Stimulated activated CD8-positive, alpha-beta memory T cell treated with anti-CD3 and anti-CD28 coated beads, Interleukin-4, amount 100 ng/mL, for 24 hours (primary cell): ENCODE results near the gene KLHL29.

Experiments used
- DNase-seq: peaks from one replicate; pipeline ENCODE4 v3.0.0-alpha.2; 2020; ENCODE audit warnings: low read depth

KLHL29 gene

DNA sequence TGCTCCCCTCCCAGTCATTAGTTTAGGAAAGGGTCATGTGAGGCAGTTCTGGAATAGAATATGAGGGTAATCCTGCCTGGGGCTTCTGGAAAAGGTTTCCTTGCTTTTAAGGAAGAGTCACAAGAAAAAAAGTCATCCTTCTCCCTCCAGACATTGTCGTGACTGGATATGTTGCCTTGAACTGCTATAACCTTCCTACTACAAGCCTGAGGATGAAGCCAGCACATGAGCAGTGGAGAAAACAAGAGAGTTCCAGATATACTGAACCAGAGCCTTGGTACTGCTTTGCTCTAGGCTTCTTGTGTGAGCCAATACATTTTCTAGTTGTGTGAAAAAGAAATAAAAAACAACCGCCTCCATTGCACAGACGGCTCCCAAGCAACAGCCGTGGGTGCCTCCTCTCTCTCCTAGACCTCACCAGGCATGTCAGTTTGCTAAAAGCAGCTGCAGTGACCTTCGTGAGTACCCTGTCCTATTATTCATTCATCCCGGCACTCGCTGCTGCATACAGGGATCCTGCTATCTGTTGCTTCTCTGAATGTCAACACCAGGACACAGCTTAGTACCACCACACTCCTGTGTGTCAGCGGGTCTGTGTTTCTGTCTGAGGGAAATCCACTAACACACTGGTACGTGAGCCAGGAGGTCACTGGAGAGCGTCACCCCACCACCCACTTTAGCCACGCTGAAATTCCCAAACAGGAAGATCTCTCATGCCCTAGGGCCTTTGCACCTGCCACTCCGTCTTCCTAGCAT, 186.7 kb downstream of the KLHL29 start:
- no peak for DNase-seq

DNA sequence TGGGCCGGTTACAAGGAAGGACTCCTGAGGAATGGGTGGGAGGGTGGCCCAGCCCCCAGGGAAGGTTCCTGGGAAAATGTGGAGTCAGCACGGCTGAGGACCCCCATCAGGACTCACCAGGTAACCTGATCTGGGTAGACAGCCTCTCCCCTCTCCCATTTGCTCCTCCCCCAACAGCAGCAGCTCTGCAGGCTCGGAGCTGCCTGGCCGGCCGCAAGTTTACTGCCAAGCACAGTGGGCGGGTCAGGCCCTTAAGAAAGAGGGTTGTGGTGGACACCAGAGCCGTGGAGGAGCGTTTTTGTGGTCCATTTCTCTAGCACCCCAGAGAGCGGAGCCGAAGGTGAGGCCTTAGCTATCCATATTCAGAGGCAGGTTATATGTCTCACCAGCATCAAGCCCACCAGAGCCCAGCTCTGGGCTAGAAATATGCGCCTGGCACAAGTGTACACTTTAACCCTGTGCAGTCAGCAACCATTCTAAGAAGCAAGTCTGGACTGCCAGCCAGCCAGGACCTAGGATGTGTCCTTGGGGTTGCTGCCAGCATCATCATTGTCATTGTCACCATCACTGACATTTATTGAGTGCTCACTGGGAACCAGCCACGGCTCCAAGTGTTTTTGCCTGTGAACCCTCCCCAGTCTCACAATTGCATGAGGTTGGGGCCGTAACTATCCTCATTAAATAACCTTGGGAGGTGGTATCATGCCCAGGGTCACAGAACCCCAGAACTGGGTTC, 190.1 kb downstream of the KLHL29 start:
- no peak for DNase-seq

DNA sequence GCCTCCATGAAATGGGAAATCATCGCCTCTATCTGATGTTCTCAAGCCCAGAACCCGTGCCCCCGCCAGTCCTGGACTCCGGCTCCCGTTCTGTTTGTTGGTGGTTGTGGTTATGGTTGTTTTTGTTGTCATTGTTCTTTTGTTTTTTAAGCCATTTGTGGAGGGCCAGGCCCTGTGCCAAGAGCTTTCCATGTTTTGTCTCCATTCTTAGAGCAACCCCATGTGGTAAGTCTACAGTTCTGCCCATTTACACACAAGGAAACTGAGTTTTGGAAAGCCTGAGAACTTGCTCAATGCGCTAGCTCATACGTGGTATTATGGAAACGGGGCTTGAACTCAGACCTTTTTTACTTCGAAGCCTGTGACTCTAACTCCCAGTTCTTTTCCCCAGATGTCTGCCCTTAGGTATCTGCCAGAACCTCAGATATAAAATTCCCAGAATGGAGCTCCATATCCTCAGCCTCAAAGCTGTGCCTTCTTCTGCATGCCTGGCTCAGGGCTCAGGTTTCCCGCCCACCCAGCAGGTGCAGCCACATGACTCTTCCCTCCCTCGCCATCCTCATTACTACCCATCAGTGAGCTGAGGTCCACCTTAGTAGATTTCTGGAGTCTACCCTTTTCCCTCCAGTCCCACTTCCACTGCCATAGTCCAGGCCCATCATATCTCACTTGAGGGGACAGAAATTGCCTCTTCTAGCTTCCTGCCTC, 194.1 kb downstream of the KLHL29 start:
- no peak for DNase-seq

DNA sequence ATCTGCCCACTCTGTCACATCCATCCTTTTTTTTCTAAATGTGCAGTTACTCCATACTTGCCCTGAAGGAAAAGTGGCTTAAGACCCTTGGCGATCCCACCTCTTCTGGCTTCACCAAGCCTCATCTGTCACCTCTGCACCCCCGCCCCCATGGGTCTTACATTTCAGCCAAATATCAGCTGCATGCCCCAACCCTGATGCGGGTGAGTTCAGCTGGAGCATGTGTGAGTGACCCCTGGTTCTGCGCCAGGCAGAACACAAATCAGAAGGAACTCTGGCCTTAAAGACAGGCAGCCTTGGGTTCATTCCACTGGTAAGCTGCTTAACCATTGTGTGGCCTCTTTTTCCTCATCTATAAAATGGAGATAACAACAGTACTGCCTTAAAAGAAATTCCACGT, 194.7 kb downstream of the KLHL29 start:
- DNase-seq: no peak

DNA sequence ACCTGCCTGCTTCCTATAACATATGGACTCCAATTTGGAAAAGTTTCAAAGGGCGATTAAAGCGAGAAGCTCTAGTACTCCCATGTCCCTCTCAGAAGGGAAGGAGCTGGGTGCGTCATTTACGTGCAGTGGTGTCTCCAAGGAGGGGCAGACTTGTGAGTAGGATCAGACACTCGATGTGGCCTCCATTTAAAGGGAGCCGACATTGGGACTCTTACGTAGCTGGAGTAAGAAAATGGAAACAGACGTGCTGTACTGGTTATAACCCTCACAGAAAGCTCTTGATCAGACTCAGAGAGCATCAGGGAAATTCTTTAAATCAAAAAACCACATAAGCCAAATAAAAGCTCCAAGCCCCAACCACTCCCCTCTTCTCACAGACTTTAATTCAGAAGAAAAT, 198.5 kb downstream of the KLHL29 start:
- DNase-seq: no peak

DNA sequence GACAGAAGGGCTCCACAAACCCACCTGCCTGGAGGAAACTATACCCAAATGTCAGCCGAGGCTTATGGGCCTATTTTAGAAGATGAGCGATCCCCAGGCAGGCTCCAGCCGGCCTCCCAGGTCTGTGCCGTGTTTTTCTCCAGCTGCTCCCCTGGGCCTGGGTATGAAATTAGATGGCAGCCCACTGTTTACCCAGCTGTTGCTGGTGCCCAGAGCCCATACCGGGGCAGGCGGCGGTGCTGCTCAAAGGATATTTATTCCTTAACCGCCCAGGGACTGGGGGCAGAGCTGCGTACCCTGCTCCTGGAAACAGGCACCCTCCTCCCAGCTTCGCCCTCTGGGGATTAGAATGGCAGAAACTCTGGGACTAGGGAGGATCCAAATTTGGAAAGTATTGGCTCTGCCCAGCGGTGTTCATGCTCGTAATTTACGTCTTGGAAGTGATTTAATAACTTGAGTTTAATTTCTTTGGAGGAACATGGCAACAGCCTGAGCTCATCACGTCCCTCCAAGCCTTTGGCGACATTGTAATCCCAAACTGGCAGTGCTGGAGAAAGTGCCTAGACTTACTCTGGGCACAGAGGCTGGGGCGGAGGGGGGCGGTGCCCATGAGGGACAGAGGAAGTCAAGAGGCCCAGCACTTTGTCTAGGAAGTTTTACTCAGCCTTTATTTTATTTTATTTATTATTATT, 199.2 kb downstream of the KLHL29 start:
- DNase-seq: no peak

DNA sequence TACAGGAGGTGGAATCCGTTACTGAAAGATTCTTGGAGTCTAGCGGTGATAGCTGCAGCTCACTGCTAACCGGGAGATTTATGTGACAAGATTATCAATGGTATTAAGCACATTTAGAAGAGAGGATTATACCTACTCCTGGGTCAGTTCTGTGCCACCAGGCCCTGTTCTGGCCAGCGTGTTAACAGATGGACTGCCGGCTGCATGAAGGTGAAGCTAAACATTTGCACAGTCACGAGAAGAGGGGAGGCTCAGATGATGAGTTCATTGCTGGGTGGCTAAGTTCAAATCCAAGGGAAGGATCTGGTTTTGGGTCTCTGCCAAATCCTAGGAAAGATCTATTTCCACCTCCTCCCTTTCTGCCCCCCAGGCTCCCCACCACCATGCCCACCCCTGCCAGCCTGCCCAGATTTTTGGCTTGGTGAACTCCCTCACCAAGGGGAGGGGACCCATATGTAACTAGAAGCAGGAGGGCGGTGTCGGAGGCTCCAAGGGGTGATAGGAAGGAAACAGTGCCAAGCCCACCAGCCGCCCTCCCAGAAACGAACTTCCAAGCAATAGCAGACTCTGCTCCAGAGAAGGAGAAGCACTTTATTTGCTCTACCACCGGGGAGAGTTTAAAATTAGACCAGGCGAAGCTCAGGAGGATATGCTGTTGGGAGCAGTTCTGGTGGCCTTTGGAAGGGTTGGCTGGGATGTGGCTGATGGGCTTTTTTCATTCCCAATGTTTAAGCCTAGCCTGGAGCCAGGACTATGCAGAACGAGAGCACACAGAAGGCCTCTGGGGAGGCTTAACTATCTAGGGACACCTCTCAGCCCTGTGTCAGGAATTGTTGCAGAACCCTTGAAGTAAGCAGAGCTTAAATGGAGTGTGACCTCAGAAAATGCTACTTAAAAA, 200.5 kb downstream of the KLHL29 start:
- DNase-seq: no peak

DNA sequence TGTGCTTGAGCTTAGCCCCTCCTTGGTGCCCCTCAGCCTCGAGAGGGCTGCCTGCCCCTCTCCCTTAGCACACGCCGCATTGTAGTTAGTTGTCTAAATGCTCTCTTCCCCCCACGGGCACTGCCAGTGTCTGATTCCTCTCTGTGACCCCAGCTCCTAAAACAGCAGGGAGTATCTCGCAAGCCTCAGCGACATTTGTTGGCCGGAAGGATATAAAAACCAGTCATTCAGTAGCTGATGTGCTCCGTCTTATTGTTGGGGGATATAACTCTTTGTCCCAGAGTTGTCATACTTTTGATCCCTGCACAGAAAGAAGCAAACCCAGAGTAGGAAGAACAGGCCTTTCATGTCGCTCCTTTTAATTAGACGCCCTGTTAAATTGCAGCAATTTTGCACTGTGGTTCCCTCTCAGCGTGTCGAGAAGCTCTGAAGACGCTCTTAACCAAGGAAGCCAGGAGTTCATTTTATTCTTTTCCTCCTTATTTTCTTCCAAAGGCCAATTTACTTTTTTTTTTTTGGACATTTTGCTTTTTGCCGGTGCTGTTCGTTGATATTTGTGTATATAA, 201.8 kb downstream of the KLHL29 start:
- no peak for DNase-seq

DNA sequence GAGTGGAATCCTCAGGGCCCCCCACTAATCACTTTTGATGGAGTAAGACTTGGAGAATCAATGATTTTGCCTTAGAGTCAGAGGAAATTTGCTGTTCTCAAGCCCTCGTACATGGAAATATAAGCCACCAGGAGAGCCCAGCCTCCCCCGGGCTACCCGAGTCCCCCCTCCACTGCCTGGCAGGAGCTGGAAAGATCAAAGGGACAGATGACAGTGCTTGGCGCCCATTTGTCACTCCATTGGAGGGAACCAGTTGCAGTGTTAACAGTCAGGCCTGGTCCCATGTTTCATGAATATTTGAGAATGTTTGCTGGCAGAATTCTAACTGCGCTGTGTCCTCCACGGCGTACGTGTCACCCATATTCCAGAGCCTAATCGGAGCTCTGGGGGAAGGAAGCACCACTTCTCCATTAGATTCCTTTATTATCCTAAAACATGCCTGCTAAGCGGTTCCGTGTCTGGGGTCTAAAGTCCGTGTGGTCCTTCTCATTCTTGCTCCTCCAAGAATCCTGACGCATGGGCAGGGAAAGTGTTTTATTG, 202.4 kb downstream of the KLHL29 start:
- DNase-seq: no peak

DNA sequence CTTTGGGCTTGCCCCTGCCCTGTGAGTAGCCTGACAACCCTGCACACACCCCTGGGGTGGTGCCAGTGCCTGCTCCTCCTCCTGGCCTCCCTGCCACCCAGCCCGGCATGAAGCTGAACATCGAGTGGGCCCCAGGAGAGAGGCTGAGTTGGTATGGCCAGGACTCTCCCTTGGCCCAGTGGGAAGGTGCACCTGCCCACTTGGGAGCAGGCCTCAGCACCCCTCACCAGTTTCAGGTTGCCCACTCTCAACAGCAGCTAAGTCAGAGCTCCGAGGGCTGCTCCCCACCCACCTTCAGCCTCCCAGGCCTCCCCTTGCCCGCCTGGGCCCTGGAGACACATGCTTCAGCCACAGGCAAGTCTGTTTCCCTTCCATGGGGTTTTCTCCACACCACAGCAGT, 203.1 kb downstream of the KLHL29 start:
- DNase-seq: no peak

DNA sequence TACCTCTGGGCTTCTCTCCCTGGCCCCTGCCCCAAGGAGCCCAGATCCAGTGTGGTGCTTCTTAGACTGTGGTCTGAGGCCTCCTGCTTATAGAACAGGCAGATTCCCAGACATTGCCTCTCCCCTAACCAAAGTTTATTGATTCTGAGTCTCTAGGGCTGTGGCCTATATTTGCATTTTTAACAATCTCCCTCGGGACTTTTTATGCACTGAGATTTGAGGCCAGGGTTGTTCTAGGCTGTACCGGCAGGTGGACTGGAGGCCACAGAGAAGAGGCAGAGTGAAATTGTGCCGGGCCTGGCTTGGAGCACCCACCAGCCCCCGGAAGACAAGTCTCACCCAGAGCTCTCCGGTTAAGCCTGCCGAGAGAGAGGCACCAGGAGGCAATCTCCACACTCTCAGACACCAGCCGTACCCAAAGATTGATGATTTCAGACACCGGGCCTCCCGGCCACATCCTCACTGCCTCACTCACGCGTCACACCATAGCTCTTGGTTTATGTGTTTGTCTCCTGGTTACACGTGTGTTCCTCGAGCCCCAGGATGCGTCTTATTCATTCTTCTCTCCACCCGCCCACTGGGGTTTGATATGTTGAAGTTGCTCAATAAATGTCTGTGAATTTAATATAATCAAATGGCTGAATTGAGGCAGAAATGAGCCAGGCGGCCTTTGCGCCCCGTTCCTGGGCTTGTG, 203.7 kb downstream of the KLHL29 start:
- DNase-seq: no peak

DNA sequence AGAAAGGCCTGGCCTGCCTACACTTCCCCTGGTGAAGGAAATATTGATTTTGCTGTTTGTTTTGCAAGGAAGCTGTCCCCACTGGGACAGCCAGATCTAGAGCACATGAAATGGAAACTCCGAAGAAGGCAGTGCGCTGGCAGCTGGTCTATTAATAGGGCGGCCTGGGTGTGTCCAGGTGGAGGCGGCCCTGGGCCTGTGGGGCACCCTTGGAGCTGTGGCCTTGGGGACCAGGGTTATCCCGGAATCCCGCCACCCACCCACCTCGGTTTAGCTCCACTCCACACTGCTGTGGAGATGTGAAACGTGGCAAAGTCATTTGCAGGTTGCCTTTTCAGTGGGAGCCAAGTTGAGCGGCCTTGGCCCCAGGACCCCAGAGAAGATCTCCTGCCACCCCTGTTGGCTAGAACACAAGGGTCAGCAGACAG, 204.3 kb downstream of the KLHL29 start:
- DNase-seq: no peak

DNA sequence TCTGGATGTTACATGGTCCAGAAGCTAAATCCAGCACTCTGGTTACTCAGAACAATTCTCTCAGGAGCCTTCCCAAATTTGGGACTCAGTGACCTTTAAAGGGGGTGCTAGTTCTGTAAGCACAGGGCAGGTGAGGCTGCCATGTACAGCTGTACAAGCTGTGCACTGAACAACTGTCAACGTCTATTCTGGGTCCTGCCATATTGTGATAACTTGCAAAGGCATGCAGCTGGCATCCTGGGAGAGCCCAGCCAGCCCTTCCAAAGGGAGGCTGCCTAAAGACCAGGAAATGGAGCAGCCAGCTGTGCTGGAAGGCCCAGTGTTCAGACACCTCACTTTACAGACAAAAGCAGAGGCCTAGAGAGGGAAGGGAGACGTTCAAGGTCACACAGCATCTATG, 204.8 kb downstream of the KLHL29 start:
- no peak for DNase-seq

DNA sequence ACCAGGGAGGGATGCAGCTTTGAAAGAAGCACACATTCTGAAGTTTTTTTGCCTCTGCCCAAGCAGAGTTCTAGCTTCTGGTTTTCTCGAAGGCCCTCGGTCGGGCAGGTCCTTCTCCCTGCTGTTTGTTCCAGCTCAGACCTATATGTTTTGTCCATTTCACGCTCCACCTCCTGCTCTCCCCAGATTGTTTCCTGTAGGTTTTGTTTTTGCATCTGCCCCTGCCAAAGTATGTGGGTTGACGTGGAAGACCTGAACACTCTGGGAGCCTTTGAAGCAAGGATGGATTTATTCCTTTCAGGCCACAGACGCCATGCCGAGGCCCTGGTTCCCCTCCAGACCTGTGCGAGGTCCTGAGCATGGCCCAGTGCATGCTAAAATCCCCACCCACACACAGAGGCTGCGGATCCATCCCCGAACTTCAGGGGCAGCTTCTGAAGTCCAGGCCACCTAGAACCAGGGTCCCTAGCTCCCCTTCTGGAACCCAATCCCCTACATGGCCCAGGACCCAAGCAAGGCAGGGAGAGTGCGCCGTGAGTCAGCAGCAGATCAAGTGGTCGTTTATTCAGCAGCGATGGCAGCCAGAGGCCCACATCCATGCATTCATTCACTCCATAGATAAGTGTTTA, 205.4 kb downstream of the KLHL29 start:
- DNase-seq: no peak

DNA sequence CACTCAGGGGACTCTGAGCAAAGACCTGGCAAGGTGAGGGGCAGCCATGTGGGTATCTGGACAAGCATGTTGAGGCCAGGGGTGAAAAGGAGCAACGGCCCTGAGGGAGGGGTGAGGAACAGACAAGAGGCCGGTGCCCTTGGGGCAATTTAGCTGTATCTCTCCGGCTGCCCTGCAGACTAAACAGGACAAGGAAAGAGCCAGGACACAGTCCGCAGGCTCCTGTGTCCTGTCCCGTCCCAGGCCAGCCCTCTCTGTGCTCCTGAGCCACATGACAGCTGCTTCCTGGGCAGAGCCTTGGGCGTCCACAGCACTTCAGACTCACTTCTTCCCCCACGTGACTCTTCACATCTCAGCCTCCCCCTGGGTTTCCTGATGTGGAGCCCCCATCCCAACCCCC, 206.1 kb downstream of the KLHL29 start:
- DNase-seq: no peak

DNA sequence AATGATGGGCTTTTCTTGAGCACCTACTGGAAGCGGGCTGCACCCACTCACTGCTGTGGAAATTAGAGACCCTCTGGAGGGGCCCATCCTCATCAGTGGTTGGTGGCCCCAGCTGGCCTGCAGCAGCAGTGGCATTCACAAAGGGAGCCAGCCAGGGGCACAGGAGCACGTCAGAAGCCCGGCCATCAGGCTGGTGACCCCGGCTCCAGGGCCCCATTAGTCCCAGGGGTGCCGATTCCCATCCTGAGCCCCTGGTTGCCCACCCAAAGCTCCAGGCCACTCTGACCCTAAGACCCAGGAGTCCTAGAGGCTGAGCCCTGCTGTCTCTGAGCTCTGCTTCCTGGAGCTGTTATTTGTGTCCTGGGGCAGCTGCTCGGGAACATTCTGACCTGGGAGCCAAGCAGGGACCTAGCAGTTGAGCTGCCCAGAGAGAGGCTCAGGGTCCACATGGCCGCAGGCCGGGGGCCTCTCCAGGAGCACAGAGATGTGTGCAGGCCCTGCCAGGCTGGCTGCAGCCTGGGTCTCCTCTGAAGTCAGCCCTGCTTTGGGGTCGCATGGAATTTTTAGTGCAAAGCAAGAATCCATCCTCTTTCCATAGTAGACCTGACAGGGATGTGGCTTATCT, 207.2 kb downstream of the KLHL29 start:
- DNase-seq: no peak

DNA sequence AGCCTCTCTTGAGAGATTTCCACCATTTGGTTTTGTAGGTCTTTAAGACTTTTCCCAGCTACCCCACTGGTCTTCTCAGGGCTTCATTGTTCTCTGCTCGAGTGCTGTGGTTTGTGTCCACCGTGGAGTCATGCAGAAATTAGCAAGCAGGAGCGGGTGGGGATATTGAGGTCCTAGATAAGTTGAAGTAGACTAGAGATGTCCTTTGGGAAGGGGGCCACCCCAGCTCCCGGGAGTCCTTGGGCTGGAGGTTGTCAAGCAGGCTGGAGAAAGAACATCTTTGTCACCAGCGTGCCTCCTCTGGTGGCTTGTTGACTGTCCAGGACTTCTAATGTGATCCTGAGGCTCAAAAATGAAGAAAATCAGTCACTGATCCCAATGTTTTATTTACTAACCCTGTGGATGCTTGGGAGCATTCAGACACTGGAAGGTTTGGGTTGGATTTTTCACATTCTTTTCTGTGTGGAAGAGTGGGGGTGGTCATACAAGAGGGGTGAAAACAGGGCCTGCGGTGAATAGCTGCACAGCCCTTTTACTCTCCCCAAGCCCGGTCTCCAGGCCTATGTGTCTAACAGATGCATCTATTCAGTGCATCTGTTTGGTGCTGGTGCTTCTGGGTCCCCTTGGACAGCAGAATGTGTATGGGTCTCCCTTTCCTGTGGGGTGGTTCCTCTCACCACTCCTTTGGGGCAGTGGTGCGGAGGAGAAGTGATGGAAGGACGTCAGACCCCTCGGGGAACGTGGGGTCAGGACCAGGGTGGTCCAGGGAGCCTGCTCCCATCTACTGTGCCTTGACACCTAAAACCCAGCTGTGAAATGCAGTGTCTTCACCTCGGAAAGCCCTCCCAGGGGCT, 208.1 kb downstream of the KLHL29 start:
- no peak for DNase-seq

DNA sequence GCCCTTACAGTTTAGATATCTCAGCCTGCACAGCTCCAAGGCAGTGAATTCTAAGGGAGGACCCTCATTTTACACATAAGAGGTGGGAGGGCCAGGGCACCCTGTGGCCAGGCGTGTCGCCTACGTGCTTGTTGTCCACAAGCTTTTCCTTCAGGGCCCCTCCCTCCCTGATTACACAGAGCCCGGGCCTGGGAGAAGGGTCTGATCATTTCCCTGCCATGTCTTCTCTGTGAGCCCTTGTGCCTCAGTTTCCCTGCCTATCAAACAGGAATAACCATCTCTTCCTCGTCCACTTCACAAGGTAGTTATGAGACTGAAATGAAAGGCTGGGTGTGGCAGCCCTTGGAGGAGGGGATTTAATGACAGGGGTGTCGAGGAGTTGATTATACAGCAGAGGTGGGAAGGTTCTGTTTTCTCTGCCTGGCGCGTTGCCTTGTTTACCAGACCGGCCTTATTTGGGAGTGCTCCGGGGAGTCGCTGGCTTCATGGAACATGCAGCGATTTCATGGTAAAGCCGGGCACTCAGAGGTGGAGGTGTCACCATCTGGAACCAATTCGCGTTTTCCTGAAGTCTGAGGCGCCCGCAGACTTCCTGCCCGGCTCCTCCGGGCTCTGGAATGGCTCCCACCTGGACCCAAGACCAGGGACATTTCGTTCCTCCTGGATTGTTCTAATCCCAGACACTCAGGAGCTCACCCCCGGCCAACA, 208.9 kb downstream of the KLHL29 start:
- no peak for DNase-seq
